CD4-positive, alpha-beta T cell (primary cell): ENCODE results near the gene FABP7. TPM values are rescaled to one million over a fixed set of nuclear protein-coding genes. Genes with fewer than 3 reads are reported as not detected.

Experiments used
- ATAC-seq: fragments of 200-7000 bp; cut with Tn5 transposase; one replicate; pipeline ENCODE4 v1.10.0; 2022; ENCODE audit warnings: mild to moderate bottlenecking; ENCODE audit not compliant: poor library complexity
- CTCF ChIA-PET: fragments of 350-600 bp; sonication (Branson Sonifier 250); formaldehyde crosslinking; loops from one replicate; lab custom pipeline; 2021; ENCODE audit warnings: antibody characterized with exemption, inconsistent platforms; lab: Charles Lee
- POLR2A ChIA-PET: fragments of 350-600 bp; sonication (Branson Sonifier 250); formaldehyde crosslinking; loops from one replicate; lab custom pipeline; 2021; ENCODE audit warnings: antibody characterized with exemption, inconsistent platforms; lab: Charles Lee
- DNase-seq, 14 experiments: peaks; one replicate each; pipeline ENCODE4 v3.0.0-alpha.2; 2013 to 2020; ENCODE audit warnings: mixed read lengths in 2 of 14
- H3K27ac ChIP-seq, 2 donors: one replicate each; pipeline versions ENCODE4 v1.5.1 to v1.7.0; 2013; ENCODE audit warnings: low read length in 2 of 2, low read depth in 1 of 2, mild to moderate bottlenecking in 1 of 2
- H3K27me3 ChIP-seq, 2 experiments: 1 replicate in 1 of 2; 2 replicates in 1 of 2; pipeline versions ENCODE4 v1.6.1 to v1.7.0; 2013; ENCODE audit warnings: low read length in 2 of 2, control low read depth in 1 of 2, mild to moderate bottlenecking in 1 of 2, moderate library complexity in 1 of 2; ENCODE audit not compliant: insufficient read depth in 2 of 2, control insufficient read depth in 1 of 2
- H3K36me3 ChIP-seq: one replicate; pipeline ENCODE4 v1.6.1; 2013; ENCODE audit warnings: low read length, control low read depth; ENCODE audit not compliant: insufficient read depth
- H3K4me1 ChIP-seq: one replicate; pipeline ENCODE4 v1.6.1; 2013; ENCODE audit warnings: low read length, control low read depth; ENCODE audit not compliant: insufficient read depth
- H3K4me3 ChIP-seq: one replicate; pipeline ENCODE4 v1.5.1; 2013; ENCODE audit warnings: mild to moderate bottlenecking, low read length, moderate library complexity
- H3K9me3 ChIP-seq, 2 experiments: 1 replicate in 1 of 2; 2 replicates in 1 of 2; pipeline versions ENCODE4 v1.6.1 to v1.7.0; 2013; ENCODE audit warnings: low read length in 2 of 2, mild to moderate bottlenecking in 2 of 2, control low read depth in 1 of 2, moderate library complexity in 1 of 2; ENCODE audit not compliant: control insufficient read depth in 1 of 2, insufficient read depth in 1 of 2
- H3K27ac Mint-ChIP-seq: one replicate; pipeline ENCODE4 v1.8.0; 2020; ENCODE audit warnings: mixed read lengths
- H3K27me3 Mint-ChIP-seq: one replicate; pipeline ENCODE4 v1.8.0; 2021; ENCODE audit warnings: mixed read lengths
- H3K36me3 Mint-ChIP-seq: one replicate; pipeline ENCODE4 v1.8.0; 2021; ENCODE audit warnings: low read depth, mixed read lengths
- H3K4me1 Mint-ChIP-seq: one replicate; pipeline ENCODE4 v1.8.0; 2021; ENCODE audit warnings: low read depth, mixed read lengths
- H3K4me3 Mint-ChIP-seq: one replicate; pipeline ENCODE4 v1.8.0; 2020; ENCODE audit warnings: mild to moderate bottlenecking, mixed read lengths
- H3K9me3 Mint-ChIP-seq: one replicate; pipeline ENCODE4 v1.8.0; 2020; ENCODE audit warnings: mixed read lengths
- CTCF ChIP-seq: fragments of 200-600 bp; IDR thresholded peaks from one replicate; pipeline ENCODE4 v1.8.0; 2022; ENCODE audit warnings: antibody characterized with exemption, mild to moderate bottlenecking
- intact Hi-C, 2 experiments: fragments of 100-400 bp; cut with DNase I in 1 of 2; cut with micrococcal nuclease in 1 of 2; formaldehyde crosslinking; loops; one replicate each; pipeline versions ENCODE4 v1.15.1 to v1.9.0; 2023 to 2025; cut with DNase I, micrococcal nuclease
- total RNA-seq, 174 experiments: library from RNA in 2 of 174; stranded (reverse) in 2 of 174; gene quantifications; one replicate each; pipeline ENCODE4 v1.2.3 and lab custom pipeline; 2021 to 2026

Gene FABP7
- total RNA-seq, 2 experiments from 2014 or later = not detected

GRCh38 chr6:122801397-122801796 lies 21.9 kb downstream of the FABP7 start:
- H3K27me3 Mint-ChIP-seq = no peaks in the 10 kb centered on the region
- Histone ChIP-seq H3K27ac (no peak overlapping the region), H3K4me3 (no peak overlapping the region), H3K36me3 (no peaks in the 10 kb centered on the region), H3K27me3 (no peaks in the 10 kb centered on the region), H3K9me3 (no peaks in the 10 kb centered on the region), H3K4me1 (no peaks in the 10 kb centered on the region)
- ATAC-seq (no peak), DNase-seq (no peak)
- no peak overlapping the region for H3K4me3 Mint-ChIP-seq
- intact Hi-C loops = no loop called here
- TF ChIP-seq CTCF = no peak
- no peaks in the 10 kb centered on the region for H3K9me3 Mint-ChIP-seq
- POLR2A ChIA-PET = no interaction called here
- CTCF ChIA-PET = no interaction called here
- H3K36me3 Mint-ChIP-seq = no peaks in the 10 kb centered on the region
- H3K4me1 Mint-ChIP-seq = no peaks in the 10 kb centered on the region
- H3K27ac Mint-ChIP-seq = no peak overlapping the region

DNA sequence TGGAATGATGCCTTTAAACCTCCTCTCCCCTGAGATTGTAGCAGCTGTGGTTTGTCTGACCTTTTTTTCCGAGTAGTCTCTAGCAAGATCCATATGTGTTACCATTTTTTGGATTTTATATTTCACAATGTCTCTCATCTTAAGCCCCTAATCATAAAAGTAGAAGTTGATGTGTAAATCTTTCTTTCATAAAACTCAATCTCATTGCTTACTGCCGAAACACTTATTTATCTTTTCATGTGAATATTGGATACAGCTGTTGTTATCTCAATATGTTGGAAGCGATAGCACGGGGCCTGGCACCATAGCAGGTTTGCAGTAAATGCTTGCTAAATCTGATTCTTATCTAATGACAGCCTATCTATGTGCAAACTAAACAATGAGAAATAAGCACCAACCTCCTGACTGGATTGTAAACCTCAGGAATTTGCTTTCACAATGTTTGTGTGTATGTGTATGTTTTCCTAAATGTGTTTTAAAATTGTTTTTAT lies 23.7 kb downstream of the FABP7 start:
- H3K36me3 Mint-ChIP-seq = no peaks in the 10 kb centered on the region
- Histone ChIP-seq H3K4me1 (no peaks in the 10 kb centered on the region), H3K36me3 (no peaks in the 10 kb centered on the region), H3K27me3 (no peaks in the 10 kb centered on the region), H3K9me3 (no peaks in the 10 kb centered on the region), H3K27ac (no peak overlapping the region), H3K4me3 (no peak overlapping the region)
- no peaks in the 10 kb centered on the region for H3K27me3 Mint-ChIP-seq
- intact Hi-C loops = no loop called here
- ATAC-seq = no peak
- H3K4me3 Mint-ChIP-seq = no peak overlapping the region
- TF ChIP-seq CTCF = no peak
- no peaks in the 10 kb centered on the region for H3K4me1 Mint-ChIP-seq
- POLR2A ChIA-PET = no interaction called here
- DNase-seq = no peak
- no peaks in the 10 kb centered on the region for H3K9me3 Mint-ChIP-seq
- no peak overlapping the region for H3K27ac Mint-ChIP-seq
- CTCF ChIA-PET = no interaction called here

GRCh38 chr6:122804962-122805485 lies 25.5 kb downstream of the FABP7 start:
- ChIA-PET CTCF (no interaction called here), POLR2A (no interaction called here)
- intact Hi-C loops = no loop called here
- no peaks in the 10 kb centered on the region for H3K36me3 ChIP-seq
- H3K27me3 Mint-ChIP-seq = no peaks in the 10 kb centered on the region
- no peaks in the 10 kb centered on the region for H3K4me1 Mint-ChIP-seq
- H3K36me3 Mint-ChIP-seq = no peaks in the 10 kb centered on the region
- H3K27me3 ChIP-seq = no peaks in the 10 kb centered on the region
- ATAC-seq (no peak), DNase-seq (no peak)
- no peak overlapping the region for H3K4me3 ChIP-seq
- H3K9me3 Mint-ChIP-seq = no peaks in the 10 kb centered on the region
- no peak overlapping the region for H3K27ac Mint-ChIP-seq
- H3K27ac ChIP-seq = no peak overlapping the region
- H3K4me3 Mint-ChIP-seq = no peak overlapping the region
- TF ChIP-seq CTCF = no peak
- H3K9me3 ChIP-seq = no peaks in the 10 kb centered on the region
- H3K4me1 ChIP-seq = no peaks in the 10 kb centered on the region
